Mammary epithelial cell (primary cell): ENCODE results near the gene FILIP1L.

Experiments
- EZH2 ChIP-seq: IDR thresholded peaks from 2 replicates; pipeline ENCODE4 v1.6.1; 2012; ENCODE audit warnings: low read length, inconsistent platforms, borderline replicate concordance
- TF ChIP-seq, protein P1 (sequence below), 2 donors: IDR thresholded peaks in 1 of 2; conservative IDR thresholded peaks in 1 of 2; 2 replicates each; pipeline ENCODE4 v1.5.1; 2011 to 2012; ENCODE audit warnings: inconsistent platforms in 2 of 2, low read length in 2 of 2, mild to moderate bottlenecking in 2 of 2, control low read depth in 1 of 2, low read depth in 1 of 2; ENCODE audit not compliant: insufficient read depth in 1 of 2; ENCODE audit errors: extremely low read depth in 1 of 2

DNA sequence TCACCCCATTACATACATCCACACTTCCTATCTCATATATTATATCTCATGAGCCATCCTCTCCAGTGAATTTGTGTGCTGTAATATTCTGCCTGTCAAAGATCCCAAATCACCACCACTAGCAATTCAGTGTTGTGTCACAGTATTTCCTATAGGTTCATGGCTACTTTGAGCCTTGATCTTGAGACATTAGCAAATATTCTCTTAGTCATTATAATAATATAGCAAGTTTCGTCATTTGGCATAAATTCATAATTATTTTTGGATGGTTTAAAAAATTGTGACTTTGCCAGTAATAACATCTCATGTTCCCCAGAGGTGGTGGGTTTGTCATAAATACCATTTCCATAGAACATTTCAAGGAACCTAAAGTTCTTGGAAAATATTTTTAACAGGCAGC lies 249.0 kb downstream of the FILIP1L start:
- TF ChIP-seq, protein P1, sequence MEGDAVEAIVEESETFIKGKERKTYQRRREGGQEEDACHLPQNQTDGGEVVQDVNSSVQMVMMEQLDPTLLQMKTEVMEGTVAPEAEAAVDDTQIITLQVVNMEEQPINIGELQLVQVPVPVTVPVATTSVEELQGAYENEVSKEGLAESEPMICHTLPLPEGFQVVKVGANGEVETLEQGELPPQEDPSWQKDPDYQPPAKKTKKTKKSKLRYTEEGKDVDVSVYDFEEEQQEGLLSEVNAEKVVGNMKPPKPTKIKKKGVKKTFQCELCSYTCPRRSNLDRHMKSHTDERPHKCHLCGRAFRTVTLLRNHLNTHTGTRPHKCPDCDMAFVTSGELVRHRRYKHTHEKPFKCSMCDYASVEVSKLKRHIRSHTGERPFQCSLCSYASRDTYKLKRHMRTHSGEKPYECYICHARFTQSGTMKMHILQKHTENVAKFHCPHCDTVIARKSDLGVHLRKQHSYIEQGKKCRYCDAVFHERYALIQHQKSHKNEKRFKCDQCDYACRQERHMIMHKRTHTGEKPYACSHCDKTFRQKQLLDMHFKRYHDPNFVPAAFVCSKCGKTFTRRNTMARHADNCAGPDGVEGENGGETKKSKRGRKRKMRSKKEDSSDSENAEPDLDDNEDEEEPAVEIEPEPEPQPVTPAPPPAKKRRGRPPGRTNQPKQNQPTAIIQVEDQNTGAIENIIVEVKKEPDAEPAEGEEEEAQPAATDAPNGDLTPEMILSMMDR (conservative IDR thresholded peaks at IDR 0.05 in 1 of 2, IDR thresholded peaks at IDR 0.05 in 1 of 2; ENCODE audit: extremely low read depth in 1 of 2, insufficient read depth in 1 of 2, low read depth in 1 of 2, low read length in 2 of 2) = no peak
- no peak for TF ChIP-seq EZH2
